Prostate gland (tissue), 2 donors: ENCODE measurements around the gene CROCC2. TPM values are rescaled to one million over a fixed set of nuclear protein-coding genes. Genes with fewer than 3 reads are reported as not detected.

Source experiments
- DNase-seq: peaks from one replicate; pipeline ENCODE4 v3.0.0-alpha.2; 2019; ENCODE audit warnings: low spot score
- H3K27ac ChIP-seq, 2 donors: fragments of 200-600 bp; sonication (generic); 2 replicates each; pipeline ENCODE4 v1.5.1; 2017 to 2019
- H3K27me3 ChIP-seq: fragments of 200-600 bp; sonication (generic); replicated peaks from 2 replicates; pipeline ENCODE4 v1.5.1; 2019; ENCODE audit not compliant: insufficient read depth
- H3K36me3 ChIP-seq, 2 donors: fragments of 200-600 bp; sonication (generic); 1 replicate in 1 of 2; 2 replicates in 1 of 2; pipeline versions ENCODE4 v1.5.1 to v1.8.1; 2017 to 2019
- H3K4me1 ChIP-seq: fragments of 200-600 bp; sonication (generic); replicated peaks from 2 replicates; pipeline ENCODE4 v1.5.1; 2019
- H3K4me3 ChIP-seq, 2 donors: fragments of 200-600 bp; sonication (generic); 2 replicates each; pipeline ENCODE4 v1.5.1; 2017 to 2019
- H3K9me3 ChIP-seq: fragments of 200-600 bp; sonication (generic); 2 replicates; pipeline ENCODE4 v1.5.1; 2017
- CTCF ChIP-seq, 4 experiments: fragments of 200-600 bp in 2 of 4; fragments of 450-650 bp in 2 of 4; sonication (generic) in 2 of 4; IDR thresholded peaks; 1 replicate in 3 of 4; 2 replicates in 1 of 4; pipeline ENCODE4 v1.5.1; 2016 to 2019; ENCODE audit warnings: antibody characterized with exemption in 4 of 4, mild to moderate bottlenecking in 2 of 4, moderate library complexity in 2 of 4
- POLR2A ChIP-seq: fragments of 450-650 bp; IDR thresholded peaks from one replicate; pipeline ENCODE4 v1.6.1; 2016; ENCODE audit warnings: antibody characterized with exemption, mild to moderate bottlenecking
- POLR2AphosphoS5 ChIP-seq: sonication (generic); formaldehyde crosslinking; IDR thresholded peaks from one replicate; pipeline ENCODE4 v1.6.1; 2017; ENCODE audit warnings: antibody characterized with exemption
- WGBS: methylation state at CpG from one replicate; pipeline ENCODE4 v1.1.5; 2018; 5-methylcytosine and 5-hydroxymethylcytosine counted together
- intact Hi-C: fragments of 100-400 bp; cut with DNase I; formaldehyde crosslinking; loops from one replicate; pipeline ENCODE4 v1.14.2; 2022
- total RNA-seq, 2 donors: library from RNA; depleted of rRNA; stranded (reverse); fragments of >200 nt; gene quantifications; one replicate each; pipeline ENCODE4 v1.1.0, GENCODE V29; 2016

The CROCC2 gene
- total RNA-seq, 2 donors from 2014 or later: 0.23 TPM; not detected in 1

- Histone ChIP-seq H3K27me3 (no peaks in the 10 kb centered on the region), H3K36me3 (no peaks in the 10 kb centered on the region), H3K9me3 (no peaks in the 10 kb centered on the region), H3K4me1 (no peaks in the 10 kb centered on the region), H3K4me3 (no peak overlapping the region), H3K27ac (no peak overlapping the region)
- WGBS: 81% methylated on average over 8 of the region's 11 CpGs
- TF ChIP-seq POLR2A: no peak
- TF ChIP-seq POLR2AphosphoS5: no peak
- intact Hi-C loops: no loop called here
- DNase-seq: no peak
Observed at GRCh38 chr2:240888890-240889573, 17.1 kb upstream of the CROCC2 start.

DNA sequence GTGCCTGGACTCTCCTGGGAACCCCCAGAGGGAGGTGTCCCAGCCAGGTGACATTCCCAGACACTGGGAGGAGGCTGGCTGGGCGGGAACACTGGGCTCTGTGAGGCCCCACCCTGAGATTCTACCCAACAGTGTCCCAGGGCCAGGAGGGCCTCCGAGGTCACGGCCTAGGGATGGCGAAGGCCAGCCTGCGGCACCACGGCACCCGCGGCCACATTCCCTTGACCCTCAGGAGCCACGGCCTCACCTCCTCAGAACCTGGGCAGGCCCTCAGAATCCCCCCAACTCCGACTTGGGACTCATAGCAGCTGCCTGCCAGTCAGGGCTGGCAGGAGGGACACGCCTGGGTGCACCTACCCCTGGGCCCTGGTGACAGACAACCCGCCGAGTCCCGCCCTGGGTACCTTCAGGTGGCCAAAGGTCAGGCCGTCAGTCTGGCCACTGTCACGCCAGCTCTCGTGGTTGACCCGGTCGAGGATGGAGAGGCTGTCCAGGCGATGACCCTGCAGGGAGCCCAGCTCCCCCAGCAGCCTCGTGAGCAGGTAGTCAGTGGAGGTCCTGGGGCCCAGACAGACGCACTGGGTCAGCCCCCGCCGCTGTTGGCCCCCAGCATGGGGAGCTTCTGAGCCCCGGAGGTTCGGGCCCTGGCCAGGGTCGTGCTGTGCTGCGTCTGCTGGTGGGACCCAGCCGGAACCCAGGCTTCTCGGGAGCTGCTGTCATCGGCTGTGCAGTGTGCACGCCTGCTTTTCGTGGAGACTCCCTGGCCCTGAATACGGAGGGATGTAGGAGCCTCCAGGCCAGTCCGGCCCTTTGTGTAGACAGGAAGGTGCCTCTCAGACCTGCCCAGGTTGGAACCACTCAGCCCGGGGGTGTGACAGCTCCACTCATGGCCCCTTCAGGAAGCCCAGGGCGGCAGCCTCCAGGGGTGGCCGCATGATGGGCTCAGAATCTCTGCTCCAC, 16.3 kb upstream of the CROCC2 start:
- WGBS: 92% methylated on average over 28 of the region's 38 CpGs
- Histone ChIP-seq H3K9me3 (no peaks in the 10 kb centered on the region), H3K4me3 (no peak overlapping the region), H3K27ac (no peak overlapping the region), H3K4me1 (no peaks in the 10 kb centered on the region), H3K27me3 (no peaks in the 10 kb centered on the region), H3K36me3 (no peaks in the 10 kb centered on the region)
- TF ChIP-seq POLR2AphosphoS5 (no peak), POLR2A (no peak), CTCF (IDR thresholded peaks at IDR 0.05) (no peak)
- no peak for DNase-seq
- intact Hi-C loops: no loop called here

- TF ChIP-seq POLR2AphosphoS5: no peak
- Histone ChIP-seq H3K9me3 (no peaks in the 10 kb centered on the region), H3K4me1 (no peaks in the 10 kb centered on the region), H3K36me3 (no peaks in the 10 kb centered on the region), H3K27me3 (no peaks in the 10 kb centered on the region), H3K27ac (no peak overlapping the region), H3K4me3 (no peak overlapping the region)
- intact Hi-C loops: no loop called here
- WGBS: 85% methylated on average over 13 of the region's 14 CpGs
- no peak for DNase-seq
Observed at GRCh38 chr2:240890691-240891090, 15.4 kb upstream of the CROCC2 start.

GRCh38 chr2:240891492-240892340, 14.4 kb upstream of the CROCC2 start:
- TF ChIP-seq CTCF (IDR thresholded peaks at IDR 0.05): no peak
- TF ChIP-seq POLR2A: no peak
- TF ChIP-seq POLR2AphosphoS5: no peak
- intact Hi-C loops: no loop called here
- no peak for DNase-seq
- Histone ChIP-seq H3K4me1 (peaks cover 3% of the 10 kb centered on the region), H3K27me3 (no peaks in the 10 kb centered on the region), H3K36me3 (no peaks in the 10 kb centered on the region), H3K27ac (no peak overlapping the region), H3K4me3 (no peak overlapping the region), H3K9me3 (no peaks in the 10 kb centered on the region)
- 82% methylated on average over 20 of the region's 20 CpGs for WGBS

GRCh38 chr2:240892356-240892755, 13.8 kb upstream of the CROCC2 start:
- no peaks in the 10 kb centered on the region for H3K27me3 ChIP-seq
- WGBS: 76% methylated on average over 9 of the region's 9 CpGs
- peaks cover 8% of the 10 kb centered on the region for H3K4me1 ChIP-seq
- H3K27ac ChIP-seq: no peak overlapping the region
- TF ChIP-seq CTCF (IDR thresholded peaks at IDR 0.05): no peak
- TF ChIP-seq POLR2A: no peak
- TF ChIP-seq POLR2AphosphoS5: no peak
- H3K4me3 ChIP-seq: no peak overlapping the region
- no peak for DNase-seq
- no peaks in the 10 kb centered on the region for H3K36me3 ChIP-seq
- intact Hi-C loops: no loop called here
- no peaks in the 10 kb centered on the region for H3K9me3 ChIP-seq
